PC-3 (cell line): ENCODE measurements around the gene PROSER2.

Experiments used
- CTCF ChIP-seq: fragments of 300-600 bp; sonication (generic); conservative IDR thresholded peaks from 2 replicates; pipeline ENCODE4 v1.5.1; 2017; ENCODE audit warnings: antibody characterized with exemption, low read depth, mild to moderate bottlenecking, low read length
- EZH2 ChIP-seq: fragments of 300-600 bp; sonication (generic); IDR thresholded peaks from one replicate; pipeline ENCODE4 v1.6.1; 2017; ENCODE audit warnings: antibody characterized with exemption, mild to moderate bottlenecking, low read length; ENCODE audit not compliant: unreplicated experiment

GRCh38 chr10:11825796-11826414, 2.7 kb downstream of the PROSER2 start:
- no peak for TF ChIP-seq EZH2
- TF ChIP-seq CTCF = no peak
